Stomach (tissue), 4 donors: ENCODE results near the gene RAC3.

ENCODE experiments used
- CTCF ChIP-seq, 7 experiments: fragments of 450-650 bp in 4 of 7; fragments of 200-600 bp in 3 of 7; sonication (generic) in 3 of 7; IDR thresholded peaks; one replicate each; pipeline ENCODE4 v1.5.1; 2016 to 2019; ENCODE audit warnings: antibody characterized with exemption in 7 of 7, control low read depth in 2 of 7, mild to moderate bottlenecking in 1 of 7
- EP300 ChIP-seq: sonication (generic); formaldehyde crosslinking; IDR thresholded peaks from one replicate; pipeline ENCODE4 v1.6.1; 2017; ENCODE audit warnings: antibody characterized with exemption
- POLR2A ChIP-seq, 4 donors: fragments of 450-650 bp; IDR thresholded peaks; one replicate each; pipeline ENCODE4 v1.6.1; 2016; ENCODE audit warnings: antibody characterized with exemption in 4 of 4, control low read depth in 2 of 4, mild to moderate bottlenecking in 1 of 4, moderate library complexity in 1 of 4
- POLR2AphosphoS5 ChIP-seq, 3 donors: sonication (generic); formaldehyde crosslinking; IDR thresholded peaks; one replicate each; pipeline ENCODE4 v1.6.1; 2016; ENCODE audit warnings: antibody characterized with exemption in 3 of 3

GRCh38 chr17:81987161-81987770 lies 44.2 kb upstream of the RAC3 start:
- TF ChIP-seq CTCF (IDR thresholded peaks at IDR 0.05) (no peak), POLR2AphosphoS5 (IDR thresholded peaks at IDR 0.05) (no peak), EP300 (no peak), POLR2A (IDR thresholded peaks at IDR 0.05) (no peak)
